DMS153 treated with DMSO at 0.1 percent for 48 hours (cell line): Measurements from ENCODE around the gene DDX47.
"Not testable (repeated sequence)": the region's sequence is repeated elsewhere in the genome, so short reads cannot be mapped to it uniquely, and the experiment has no call there.

ENCODE experiments used
- DNase-seq: peaks from one replicate; lab custom pipeline; 2025; ENCODE audit not compliant: unreplicated experiment; lab: John Stamatoyannopoulos, UW

The DDX47 gene

DNA sequence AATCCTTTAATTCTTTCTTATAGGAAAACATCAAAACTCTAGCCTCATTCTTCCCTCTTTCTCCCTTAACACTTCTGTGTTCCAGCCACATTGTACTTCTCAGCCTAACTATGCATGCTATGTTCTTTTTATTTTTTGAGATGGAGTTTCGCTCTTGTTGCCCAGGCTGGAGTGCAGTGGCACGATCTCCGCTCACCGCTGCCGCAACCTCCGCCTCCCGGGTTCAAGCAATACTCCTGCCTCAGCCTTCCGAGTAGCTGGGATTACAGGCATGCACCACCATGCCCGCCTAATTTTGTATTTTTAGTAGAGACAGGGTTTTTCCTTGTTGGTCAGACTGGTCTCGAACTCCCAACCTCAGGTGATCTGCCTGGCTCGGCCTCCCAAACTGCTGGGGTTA lies 7.2 kb downstream of the DDX47 start:
- not testable (repeated sequence) for DNase-seq

- DNase-seq, result no peak
Observed at GRCh38 chr12:12821975-12822374, 8.8 kb downstream of the DDX47 start.

- no peak for DNase-seq
Observed at GRCh38 chr12:12822886-12823285, 9.7 kb downstream of the DDX47 start.

DNA sequence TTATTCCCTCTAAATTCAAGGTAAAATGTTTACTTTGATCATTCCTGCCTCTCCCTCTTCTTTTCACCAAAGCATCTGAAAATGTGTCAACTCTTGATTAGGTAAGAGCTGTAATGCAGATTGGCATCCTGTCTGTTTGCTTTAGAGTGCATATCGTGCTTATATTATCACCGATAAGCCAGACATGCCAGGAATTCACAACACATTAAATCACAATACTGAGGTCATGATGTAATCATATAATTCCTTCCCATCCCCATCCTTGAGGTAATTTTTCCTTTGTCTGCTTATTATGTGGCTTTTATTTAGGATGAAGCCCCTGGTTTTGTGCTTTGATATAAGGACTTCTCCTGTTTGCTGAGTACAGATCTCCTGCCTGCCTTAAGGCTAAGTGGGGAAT lies 10.2 kb downstream of the DDX47 start:
- DNase-seq, result no peak

GRCh38 chr12:12823811-12824210 lies 10.7 kb downstream of the DDX47 start:
- no peak for DNase-seq

DNA sequence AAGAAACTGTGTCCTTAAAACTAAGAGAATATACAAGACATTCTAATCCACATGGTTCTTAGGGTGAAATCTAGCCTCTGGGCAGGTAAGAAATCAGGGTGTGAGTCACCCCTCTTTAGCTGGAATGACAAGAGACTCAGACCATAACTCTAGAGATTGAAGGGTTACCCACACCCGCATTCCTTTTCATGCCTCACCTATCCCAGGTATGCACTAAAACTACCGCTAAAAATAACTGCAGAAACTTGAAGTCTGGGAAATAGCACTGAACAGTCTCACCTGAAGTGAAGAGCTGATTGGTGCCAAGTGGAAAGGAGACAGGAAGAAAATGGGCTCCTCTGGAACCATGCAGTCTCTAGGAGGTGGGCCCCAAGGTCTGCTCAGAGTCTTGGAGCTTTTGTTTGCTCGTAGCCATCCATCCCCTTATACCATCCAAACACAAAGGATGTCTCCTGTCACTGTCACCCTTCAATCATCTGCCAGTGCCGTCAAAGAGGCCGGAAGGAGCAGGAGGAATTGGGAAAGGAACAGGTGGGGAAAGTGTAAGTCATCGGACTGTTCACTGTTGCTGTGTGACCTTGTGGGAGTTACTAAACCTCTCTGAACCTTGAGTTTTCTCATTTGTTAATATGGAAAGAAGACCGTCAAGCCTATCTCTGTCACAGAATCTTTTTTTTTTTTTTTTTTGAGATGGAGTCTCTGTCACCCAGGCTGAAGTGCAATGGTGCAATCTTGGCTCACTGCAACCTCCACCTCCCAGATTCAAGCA lies 22.4 kb downstream of the DDX47 start:
- DNase-seq, result no peak

GRCh38 chr12:12836571-12836970 lies 23.4 kb downstream of the DDX47 start:
- no peak for DNase-seq

GRCh38 chr12:12837025-12837812 lies 24.1 kb downstream of the DDX47 start:
- peak; percentile 27 for DNase-seq

DNA sequence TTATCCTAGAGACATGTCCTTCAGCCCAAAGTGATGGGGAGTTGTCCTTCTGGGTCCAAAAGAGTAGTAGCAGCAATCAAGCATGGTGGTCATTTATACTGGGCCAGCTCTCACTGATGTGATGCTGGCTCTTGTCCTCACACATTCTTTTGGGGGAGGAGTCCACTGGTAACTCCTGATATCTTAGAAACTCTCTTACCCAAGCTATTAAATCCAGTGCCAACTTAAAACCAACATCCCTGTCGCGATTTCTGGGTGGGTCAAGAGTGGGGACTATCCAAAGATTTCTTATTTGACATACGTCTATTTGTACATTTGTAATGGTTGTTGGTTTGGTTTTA lies 24.6 kb downstream of the DDX47 start:
- no peak for DNase-seq

- DNase-seq, result no peak
Observed at GRCh38 chr12:12839003-12839395, 25.9 kb downstream of the DDX47 start.

- not testable (repeated sequence) for DNase-seq
Observed at GRCh38 chr12:12839439-12839838, 26.3 kb downstream of the DDX47 start.

- DNase-seq, result no peak
Observed at GRCh38 chr12:12839873-12840579, 26.9 kb downstream of the DDX47 start.

- DNase-seq, result no peak
Observed at GRCh38 chr12:12840580-12840899, 27.4 kb downstream of the DDX47 start.

DNA sequence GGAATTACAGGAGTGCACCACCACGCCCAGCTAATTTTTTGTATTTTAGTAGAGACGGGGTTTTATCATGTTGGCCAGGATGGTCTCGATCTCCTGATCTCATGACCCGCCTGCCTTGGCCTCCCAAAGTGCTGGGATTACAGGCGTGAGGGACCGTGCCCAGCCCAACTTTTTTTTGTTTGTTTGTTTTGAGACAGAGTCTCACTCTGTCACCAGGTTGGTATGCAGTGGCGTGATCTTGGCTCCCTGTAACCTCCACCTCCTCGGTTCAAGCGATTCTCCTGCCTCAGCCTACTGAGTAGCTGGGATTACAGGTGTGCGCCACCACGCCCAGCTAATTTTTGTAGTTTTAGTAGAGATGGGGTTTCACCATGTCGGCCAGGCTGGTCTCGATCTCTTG lies 28.3 kb downstream of the DDX47 start:
- not testable (repeated sequence) for DNase-seq

DNA sequence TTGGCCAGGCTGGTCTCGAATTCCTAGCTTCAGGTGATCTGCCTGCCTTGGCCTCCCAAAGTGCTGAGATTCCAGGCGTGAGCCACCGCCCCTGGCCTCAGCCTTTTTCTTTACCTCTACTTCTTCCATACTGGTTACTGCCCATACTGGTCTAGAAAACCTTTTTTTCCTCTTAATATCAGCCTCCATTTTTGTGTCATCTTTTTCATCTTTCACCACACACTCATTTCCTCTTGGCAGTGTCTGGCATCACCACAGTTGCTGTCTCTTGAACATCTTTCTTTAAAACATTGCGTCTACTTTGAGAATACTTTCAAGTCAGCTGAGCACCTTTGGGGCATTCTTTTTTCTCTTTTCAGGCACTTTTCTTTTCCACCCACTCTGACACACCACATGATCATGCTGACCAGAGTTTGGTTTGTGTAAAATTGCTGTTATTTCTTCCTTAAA lies 32.7 kb downstream of the DDX47 start:
- DNase-seq, result no peak

- not testable (repeated sequence) for DNase-seq
Observed at GRCh38 chr12:12846780-12847179, 33.6 kb downstream of the DDX47 start.

DNA sequence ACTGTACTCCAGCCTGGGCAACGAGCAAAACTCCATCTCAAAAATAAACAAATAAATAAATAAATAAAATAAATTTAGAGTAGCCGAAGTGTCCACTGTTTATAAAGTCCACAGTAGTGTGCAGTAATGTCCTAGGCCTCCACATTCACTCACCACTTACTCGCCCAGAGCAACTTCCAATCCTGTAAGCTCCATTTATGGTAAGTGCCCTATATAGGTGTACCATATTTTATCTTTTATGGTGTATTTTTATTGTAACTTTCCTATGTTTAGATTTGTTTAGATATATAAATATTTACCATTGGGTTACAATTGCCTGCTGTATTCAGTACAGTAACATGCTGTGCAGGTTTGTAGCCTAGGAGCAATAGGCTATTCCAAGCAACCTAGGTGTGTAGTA lies 40.3 kb downstream of the DDX47 start:
- DNase-seq, result no peak

DNA sequence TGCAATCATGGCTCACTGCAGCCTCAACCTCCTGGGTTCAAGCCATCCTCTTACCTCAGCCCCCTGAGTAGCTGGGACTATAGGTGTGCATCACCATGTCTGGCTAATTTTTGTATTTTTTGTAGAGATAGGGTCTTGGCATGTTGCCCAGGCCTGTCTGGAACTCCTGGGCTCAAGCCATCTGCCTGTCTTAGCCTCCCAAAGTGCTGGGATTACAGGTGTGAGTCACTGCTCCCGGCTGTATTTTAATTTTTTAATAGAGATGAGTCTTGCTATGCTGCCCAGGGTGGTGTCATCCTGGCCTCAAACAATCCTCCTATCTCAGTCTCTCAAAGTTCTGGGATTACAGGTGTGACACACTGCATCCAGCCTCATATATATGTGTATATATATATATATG lies 46.5 kb downstream of the DDX47 start:
- no peak for DNase-seq

GRCh38 chr12:12864243-12864642 lies 51.1 kb downstream of the DDX47 start:
- DNase-seq, result no peak

DNA sequence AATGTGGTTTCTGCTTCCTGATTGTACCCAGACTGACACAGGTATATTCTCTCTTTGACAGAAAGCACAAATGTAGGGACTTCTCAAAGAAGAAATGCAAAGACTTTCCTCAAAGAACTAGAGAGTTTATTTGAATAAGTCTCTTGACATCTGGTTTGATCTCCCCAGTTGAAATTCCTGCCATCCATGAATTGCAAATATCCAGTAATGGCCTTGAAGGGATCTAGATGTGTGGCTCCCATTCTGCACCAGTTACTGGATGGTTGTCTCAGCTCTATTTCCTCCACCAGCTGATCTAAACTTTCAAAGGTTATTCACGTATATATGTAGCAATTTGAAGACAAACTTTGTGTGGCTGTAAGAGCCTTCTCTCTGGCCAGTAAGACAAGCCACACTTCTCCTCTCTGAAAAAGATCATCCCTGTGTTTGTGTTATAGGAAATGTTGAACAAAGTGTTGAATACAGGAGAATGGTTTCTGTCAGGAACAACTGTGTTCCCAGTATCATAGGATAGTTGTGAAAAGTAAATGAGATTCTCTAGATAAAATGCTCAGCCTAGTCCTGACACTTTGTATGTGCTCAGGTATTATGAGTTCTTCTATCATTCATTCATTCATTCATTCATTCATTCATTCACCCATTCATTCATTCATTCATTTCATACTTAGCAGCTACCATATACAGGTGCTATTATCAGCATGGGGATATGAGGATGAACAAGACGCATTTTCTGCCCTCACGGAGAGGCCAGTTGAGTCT lies 55.5 kb downstream of the DDX47 start:
- DNase-seq, result no peak

DNA sequence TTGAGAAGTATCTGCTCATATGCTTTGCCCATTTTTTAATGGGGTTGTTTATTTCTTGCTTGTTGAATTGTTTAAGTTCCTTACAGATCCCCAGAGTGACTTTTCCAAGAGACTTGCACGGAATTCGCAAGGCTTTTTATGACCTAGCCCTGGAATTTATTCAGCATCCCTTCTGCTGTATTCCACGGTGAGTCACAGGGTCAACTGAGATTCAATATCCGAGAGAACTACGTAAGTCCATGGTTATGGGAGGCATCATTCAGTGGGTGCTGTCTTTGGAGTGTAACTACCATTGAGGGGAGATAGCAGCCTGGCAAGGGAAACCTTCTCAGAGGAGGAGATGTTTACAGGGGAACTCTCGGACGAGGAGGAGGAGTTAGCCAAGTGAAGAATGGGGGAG lies 57.3 kb downstream of the DDX47 start:
- DNase-seq, result no peak
